Neural cell (in vitro differentiated cells): ENCODE results near the gene CRB3. TPM values are rescaled to one million over a fixed set of nuclear protein-coding genes. Genes with fewer than 3 reads are reported as not detected.

ENCODE experiments used
- H2AFZ ChIP-seq: fragments of 200-600, 300-800 bp; sonication (generic), shearing (Covaris generic); 2 replicates; pipeline ENCODE4 v1.6.0; 2014; ENCODE audit warnings: low read depth, mild to moderate bottlenecking, antibody characterized with exemption, low read length, moderate library complexity
- H3F3A ChIP-seq: fragments of 200-600 bp; shearing (Covaris generic); 2 replicates; pipeline ENCODE4 v1.6.1; 2016; ENCODE audit warnings: mild to moderate bottlenecking, moderate library complexity, mixed read lengths, antibody characterized with exemption, low read length; ENCODE audit not compliant: insufficient read depth, poor library complexity, severe bottlenecking
- H3K27ac ChIP-seq: fragments of 200-600, 300-800 bp; sonication (generic), shearing (Covaris generic); 2 replicates; pipeline ENCODE4 v1.5.1; 2014; ENCODE audit warnings: mild to moderate bottlenecking, low read length, moderate library complexity
- H3K27me3 ChIP-seq: fragments of 300-800, 200-600 bp; sonication (generic), shearing (Covaris generic); 2 replicates; pipeline ENCODE4 v1.6.0; 2014; ENCODE audit warnings: mild to moderate bottlenecking, low read depth, low read length, moderate library complexity; ENCODE audit not compliant: insufficient read depth
- H3K36me3 ChIP-seq: fragments of 300-800, 200-600 bp; sonication (generic), shearing (Covaris generic); 2 replicates; pipeline ENCODE4 v1.5.1; 2014; ENCODE audit warnings: mild to moderate bottlenecking, antibody characterized with exemption, low read length, moderate library complexity; ENCODE audit not compliant: insufficient read depth
- H3K4me2 ChIP-seq: fragments of 300-800, 200-600 bp; sonication (generic), shearing (Covaris generic); 2 replicates; pipeline ENCODE4 v1.6.0; 2014; ENCODE audit warnings: mild to moderate bottlenecking, low read length
- H3K4me3 ChIP-seq: fragments of 300-800, 200-600 bp; sonication (generic), shearing (Covaris generic); 2 replicates; pipeline ENCODE4 v1.5.1; 2014; ENCODE audit warnings: mild to moderate bottlenecking, low read length, moderate library complexity
- H3K79me2 ChIP-seq: fragments of 200-600 bp; shearing (Covaris generic); replicated peaks from 2 replicates; pipeline ENCODE4 v1.6.0; 2014; ENCODE audit warnings: mild to moderate bottlenecking, low read length, moderate library complexity; ENCODE audit not compliant: insufficient read depth
- H3K9ac ChIP-seq: fragments of 300-800, 200-600 bp; sonication (generic), shearing (Covaris generic); 2 replicates; pipeline ENCODE4 v1.6.1; 2016; ENCODE audit warnings: mild to moderate bottlenecking, low read length, mixed read lengths
- H3K9me2 ChIP-seq: fragments of 200-600 bp; shearing (Covaris generic); 2 replicates; pipeline ENCODE4 v1.6.1; 2016; ENCODE audit warnings: mild to moderate bottlenecking, low read length, mixed read lengths; ENCODE audit not compliant: insufficient read depth
- H3K9me3 ChIP-seq: fragments of 200-600, 300-800 bp; sonication (generic), shearing (Covaris generic); 2 replicates; pipeline ENCODE4 v1.6.1; 2016; ENCODE audit warnings: mild to moderate bottlenecking, mixed run types, low read length, moderate library complexity, mixed read lengths
- H4K20me1 ChIP-seq: fragments of 200-600 bp; shearing (Covaris generic); 2 replicates; pipeline ENCODE4 v1.6.1; 2016; ENCODE audit warnings: mild to moderate bottlenecking, mixed run types; ENCODE audit not compliant: insufficient read depth
- EP300 ChIP-seq: fragments of 450-650 bp; conservative IDR thresholded peaks from 2 replicates; pipeline ENCODE4 v1.6.1; 2014; ENCODE audit warnings: antibody characterized with exemption, mild to moderate bottlenecking, moderate library complexity; ENCODE audit not compliant: poor library complexity, severe bottlenecking
- EZH2 ChIP-seq: fragments of 200-600, 300-800 bp; shearing (Covaris generic), sonication (generic); IDR thresholded peaks from 2 replicates; pipeline ENCODE4 v1.6.1; 2014; ENCODE audit warnings: antibody characterized with exemption, low read length, borderline replicate concordance, mild to moderate bottlenecking; ENCODE audit not compliant: insufficient read depth, poor library complexity, severe bottlenecking
- MXI1 ChIP-seq: fragments of 450-650 bp; conservative IDR thresholded peaks from 2 replicates; pipeline ENCODE4 v1.6.1; 2014; ENCODE audit warnings: antibody characterized with exemption, mild to moderate bottlenecking; ENCODE audit not compliant: poor library complexity, severe bottlenecking
- POLR2AphosphoS5 ChIP-seq: IDR thresholded peaks from 2 replicates; pipeline ENCODE4 v1.6.1; 2012
- RAD21 ChIP-seq: fragments of 450-650 bp; conservative IDR thresholded peaks from 2 replicates; pipeline ENCODE4 v1.6.1; 2014; ENCODE audit warnings: antibody characterized with exemption, mild to moderate bottlenecking, moderate library complexity
- SMC3 ChIP-seq: fragments of 450-650 bp; conservative IDR thresholded peaks from 2 replicates; pipeline ENCODE4 v1.6.1; 2014; ENCODE audit warnings: antibody characterized with exemption, mild to moderate bottlenecking, moderate library complexity; ENCODE audit not compliant: poor library complexity
- TAF1 ChIP-seq: IDR thresholded peaks from 2 replicates; pipeline ENCODE4 v1.6.1; 2012; ENCODE audit warnings: low read depth
- polyA plus RNA-seq: library from polyadenylated mRNA; depleted of rRNA; stranded (reverse); fragments of >200 nt; gene quantifications from 2 replicates; pipeline ENCODE4 v1.2.3, GENCODE V29; 2014
- TF ChIP-seq, protein P1 (sequence below): fragments of 450-650 bp; IDR thresholded peaks from 2 replicates; pipeline ENCODE4 v1.5.1; 2014; ENCODE audit warnings: antibody characterized with exemption, mild to moderate bottlenecking, moderate library complexity; ENCODE audit not compliant: poor library complexity, severe bottlenecking
- TF ChIP-seq, protein P2 (sequence below): IDR thresholded peaks from 2 replicates; pipeline ENCODE4 v1.6.1; 2012; ENCODE audit warnings: borderline replicate concordance

The CRB3 gene
- polyA plus RNA-seq, 1 donor from 2014 or later = 0.43 TPM

DNA sequence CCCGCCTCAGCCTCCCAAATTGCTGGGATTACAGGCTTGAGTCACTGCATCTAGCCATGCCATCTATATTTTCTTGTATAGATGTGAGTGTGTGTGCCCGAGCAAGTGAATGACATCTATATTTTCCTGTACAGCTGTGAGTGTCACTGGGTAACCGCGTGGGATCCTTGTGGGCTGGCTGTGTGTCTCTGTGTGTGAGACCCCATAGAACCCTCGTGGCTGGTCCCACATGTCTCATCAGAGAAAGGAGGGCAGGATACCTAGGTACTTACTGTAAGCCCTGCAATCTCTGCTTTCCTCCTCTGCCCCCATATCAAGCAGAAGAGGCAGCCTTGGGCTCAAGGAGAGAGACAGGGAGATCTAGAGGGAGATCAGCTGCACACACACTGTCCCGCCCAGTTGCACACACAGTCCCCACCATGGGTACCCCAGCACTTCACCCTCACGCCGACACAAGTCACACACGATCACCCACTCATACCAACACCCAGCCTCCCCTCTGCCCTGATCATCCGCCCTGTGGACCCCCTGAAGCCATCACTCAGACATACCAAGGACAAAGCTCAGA lies 16.9 kb downstream of the CRB3 start:
- H3K36me3 ChIP-seq = no peaks in the 10 kb centered on the region
- H3K4me2 ChIP-seq = no peak overlapping the region
- H3K79me2 ChIP-seq = no peaks in the 10 kb centered on the region
- H3K27me3 ChIP-seq = peaks cover 7% of the 10 kb centered on the region
- no peaks in the 10 kb centered on the region for H3K9me2 ChIP-seq
- no peaks in the 10 kb centered on the region for H3K9me3 ChIP-seq
- H2AFZ ChIP-seq = no peak overlapping the region
- no peak overlapping the region for H3K27ac ChIP-seq
- no peak overlapping the region for H3K4me3 ChIP-seq
- TF ChIP-seq EP300 (no peak), MXI1 (no peak), RAD21 (no peak), SMC3 (no peak), TAF1 (no peak), EZH2 (no peak), POLR2AphosphoS5 (no peak)
- TF ChIP-seq, protein P1, sequence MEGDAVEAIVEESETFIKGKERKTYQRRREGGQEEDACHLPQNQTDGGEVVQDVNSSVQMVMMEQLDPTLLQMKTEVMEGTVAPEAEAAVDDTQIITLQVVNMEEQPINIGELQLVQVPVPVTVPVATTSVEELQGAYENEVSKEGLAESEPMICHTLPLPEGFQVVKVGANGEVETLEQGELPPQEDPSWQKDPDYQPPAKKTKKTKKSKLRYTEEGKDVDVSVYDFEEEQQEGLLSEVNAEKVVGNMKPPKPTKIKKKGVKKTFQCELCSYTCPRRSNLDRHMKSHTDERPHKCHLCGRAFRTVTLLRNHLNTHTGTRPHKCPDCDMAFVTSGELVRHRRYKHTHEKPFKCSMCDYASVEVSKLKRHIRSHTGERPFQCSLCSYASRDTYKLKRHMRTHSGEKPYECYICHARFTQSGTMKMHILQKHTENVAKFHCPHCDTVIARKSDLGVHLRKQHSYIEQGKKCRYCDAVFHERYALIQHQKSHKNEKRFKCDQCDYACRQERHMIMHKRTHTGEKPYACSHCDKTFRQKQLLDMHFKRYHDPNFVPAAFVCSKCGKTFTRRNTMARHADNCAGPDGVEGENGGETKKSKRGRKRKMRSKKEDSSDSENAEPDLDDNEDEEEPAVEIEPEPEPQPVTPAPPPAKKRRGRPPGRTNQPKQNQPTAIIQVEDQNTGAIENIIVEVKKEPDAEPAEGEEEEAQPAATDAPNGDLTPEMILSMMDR = no peak
- TF ChIP-seq, protein P2, sequence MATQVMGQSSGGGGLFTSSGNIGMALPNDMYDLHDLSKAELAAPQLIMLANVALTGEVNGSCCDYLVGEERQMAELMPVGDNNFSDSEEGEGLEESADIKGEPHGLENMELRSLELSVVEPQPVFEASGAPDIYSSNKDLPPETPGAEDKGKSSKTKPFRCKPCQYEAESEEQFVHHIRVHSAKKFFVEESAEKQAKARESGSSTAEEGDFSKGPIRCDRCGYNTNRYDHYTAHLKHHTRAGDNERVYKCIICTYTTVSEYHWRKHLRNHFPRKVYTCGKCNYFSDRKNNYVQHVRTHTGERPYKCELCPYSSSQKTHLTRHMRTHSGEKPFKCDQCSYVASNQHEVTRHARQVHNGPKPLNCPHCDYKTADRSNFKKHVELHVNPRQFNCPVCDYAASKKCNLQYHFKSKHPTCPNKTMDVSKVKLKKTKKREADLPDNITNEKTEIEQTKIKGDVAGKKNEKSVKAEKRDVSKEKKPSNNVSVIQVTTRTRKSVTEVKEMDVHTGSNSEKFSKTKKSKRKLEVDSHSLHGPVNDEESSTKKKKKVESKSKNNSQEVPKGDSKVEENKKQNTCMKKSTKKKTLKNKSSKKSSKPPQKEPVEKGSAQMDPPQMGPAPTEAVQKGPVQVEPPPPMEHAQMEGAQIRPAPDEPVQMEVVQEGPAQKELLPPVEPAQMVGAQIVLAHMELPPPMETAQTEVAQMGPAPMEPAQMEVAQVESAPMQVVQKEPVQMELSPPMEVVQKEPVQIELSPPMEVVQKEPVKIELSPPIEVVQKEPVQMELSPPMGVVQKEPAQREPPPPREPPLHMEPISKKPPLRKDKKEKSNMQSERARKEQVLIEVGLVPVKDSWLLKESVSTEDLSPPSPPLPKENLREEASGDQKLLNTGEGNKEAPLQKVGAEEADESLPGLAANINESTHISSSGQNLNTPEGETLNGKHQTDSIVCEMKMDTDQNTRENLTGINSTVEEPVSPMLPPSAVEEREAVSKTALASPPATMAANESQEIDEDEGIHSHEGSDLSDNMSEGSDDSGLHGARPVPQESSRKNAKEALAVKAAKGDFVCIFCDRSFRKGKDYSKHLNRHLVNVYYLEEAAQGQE = no peak
- H3K9ac ChIP-seq = no peak overlapping the region
- H3F3A ChIP-seq = no peaks in the 10 kb centered on the region
- H4K20me1 ChIP-seq = no peaks in the 10 kb centered on the region

DNA sequence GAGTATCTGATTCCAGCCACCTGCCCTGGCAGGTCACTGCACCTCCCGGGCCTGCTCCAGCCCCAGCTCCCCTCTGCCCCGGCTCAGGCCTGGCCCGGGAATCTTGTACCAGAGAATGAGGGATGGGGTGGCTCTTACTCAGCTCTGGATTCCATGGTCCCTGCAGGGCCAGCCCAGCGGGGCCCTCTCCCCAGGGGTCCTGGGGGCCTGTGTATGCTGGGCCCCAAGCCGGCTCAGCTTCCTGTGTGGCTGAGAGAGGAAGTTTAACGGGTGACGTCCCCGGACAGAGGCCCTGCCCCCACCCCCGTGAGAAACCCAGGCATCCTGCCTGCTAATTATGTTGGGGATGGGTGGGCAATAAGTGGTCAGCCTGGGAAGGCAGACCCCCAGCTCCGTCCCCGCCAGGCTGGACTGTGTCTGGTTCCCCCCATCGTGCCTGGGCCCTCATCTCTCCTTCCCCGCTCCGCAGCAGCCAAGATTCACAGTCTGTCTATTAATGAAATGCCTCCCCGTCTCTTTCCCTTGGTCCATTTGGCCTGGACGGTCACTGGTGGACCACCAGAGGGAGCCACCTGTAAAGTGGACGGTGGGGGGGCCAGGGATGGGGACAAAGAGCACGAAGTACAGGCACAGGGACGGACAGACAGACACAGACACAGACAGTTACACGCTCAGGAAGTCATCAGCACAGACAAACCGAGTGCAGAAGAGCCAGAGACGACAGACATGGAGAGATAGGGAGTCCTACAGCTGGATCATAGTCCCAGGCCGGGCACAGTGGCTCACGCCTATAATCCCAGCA lies 17.7 kb downstream of the CRB3 start, which contains the start of gene DENND1C:
TSS of gene DENND1C (minus strand) at position 247 of the 802 bp plus-strand sequence. CDS start at position 155, 92 bp downstream.
- Histone ChIP-seq H3K79me2 (no peaks in the 10 kb centered on the region), H3K27me3 (peaks cover under 1% of the 10 kb centered on the region), H3K9me3 (no peaks in the 10 kb centered on the region), H4K20me1 (no peaks in the 10 kb centered on the region), H3K36me3 (no peaks in the 10 kb centered on the region), H3K9me2 (no peaks in the 10 kb centered on the region), H3K4me3 (no peak within 1 kb of the TSS), H3K4me2 (no peak within 1 kb of the TSS), H3K9ac (no peak within 1 kb of the TSS), H3K27ac (no peak within 1 kb of the TSS), H2AFZ (no peak within 1 kb of the TSS), H3F3A (no peaks in the 10 kb centered on the region)
- TF ChIP-seq EZH2 (no peak), SMC3 (no peak), EP300 (no peak), MXI1 (no peak), POLR2AphosphoS5 (no peak), RAD21 (no peak), TAF1 (no peak)
- TF ChIP-seq, protein P1 = no peak
- TF ChIP-seq, protein P2 = no peak
